HEK293 (cell line): ENCODE measurements around the gene SOX6.

Experiments
- CTCF ChIA-PET: fragments of 350-600 bp; formaldehyde crosslinking; extraction: SDS; loops from one replicate; lab custom pipeline; 2021; ENCODE audit warnings: antibody characterized with exemption; lab: Yijun Ruan, JAX
- POLR2A ChIA-PET: fragments of 300-600 bp; formaldehyde crosslinking; extraction: SDS; loops from one replicate; lab custom pipeline; 2020; ENCODE audit warnings: antibody characterized with exemption, inconsistent platforms; lab: Yijun Ruan, JAX
- H3K27ac ChIP-seq: fragments of 200-500 bp; sonication (Bioruptor generic); 2 replicates; pipeline ENCODE4 v1.5.1; 2014; ENCODE audit warnings: low read depth, low read length, control low read depth, inconsistent platforms; ENCODE audit errors: extremely low read depth
- H3K36me3 ChIP-seq, 2 experiments: fragments of 200-500 bp in 1 of 2; sonication (Bioruptor generic) in 1 of 2; 1 replicate in 1 of 2; 2 replicates in 1 of 2; pipeline ENCODE4 v1.5.1; 2014 to 2017; ENCODE audit warnings: inconsistent platforms in 2 of 2, low read length in 2 of 2; ENCODE audit not compliant: control insufficient read depth in 2 of 2, insufficient read depth in 1 of 2
- H3K4me1 ChIP-seq: fragments of 200-500 bp; sonication (Bioruptor generic); 2 replicates; pipeline ENCODE4 v1.5.1; 2014; ENCODE audit warnings: mild to moderate bottlenecking, low read length, inconsistent platforms; ENCODE audit not compliant: control insufficient read depth, insufficient read depth
- H3K4me3 ChIP-seq: 2 replicates; pipeline ENCODE4 v1.5.1; 2011; ENCODE audit warnings: low read depth, mild to moderate bottlenecking, control low read depth, low read length, moderate library complexity
- H3K9me3 ChIP-seq: fragments of 200-500 bp; sonication (Bioruptor generic); 2 replicates; pipeline ENCODE4 v1.5.1; 2014; ENCODE audit warnings: low read depth, low read length, inconsistent platforms; ENCODE audit not compliant: control insufficient read depth, insufficient read depth
- BCL11A ChIP-seq: fragments of 450-650 bp; formaldehyde crosslinking; IDR thresholded peaks from 2 replicates; pipeline ENCODE4 v1.5.1; 2016; ENCODE audit warnings: low read depth, missing biosample characterization, missing genetic modification characterization
- BCL11B ChIP-seq: fragments of 450-650 bp; formaldehyde crosslinking; IDR thresholded peaks from 2 replicates; pipeline ENCODE4 v1.5.1; 2016; ENCODE audit warnings: low read depth, missing biosample characterization, missing genetic modification characterization
- EGR2 ChIP-seq: fragments of 450-650 bp; formaldehyde crosslinking; IDR thresholded peaks from 2 replicates; pipeline ENCODE4 v1.5.1; 2016; ENCODE audit warnings: low read depth, missing biosample characterization, missing genetic modification characterization
- FEZF1 ChIP-seq: fragments of 450-650 bp; formaldehyde crosslinking; IDR thresholded peaks from 2 replicates; pipeline ENCODE4 v1.5.1; 2016; ENCODE audit warnings: missing biosample characterization, missing genetic modification characterization
- HOXD13 ChIP-seq: sonication (generic); formaldehyde crosslinking; IDR thresholded peaks from 2 replicates; pipeline ENCODE4 v1.8.0; 2022; ENCODE audit warnings: missing genetic modification reagents, borderline replicate concordance
- IKZF3 ChIP-seq: fragments of 450-650 bp; IDR thresholded peaks from 2 replicates; pipeline ENCODE4 v1.5.0; 2018; ENCODE audit warnings: missing biosample characterization, mild to moderate bottlenecking, missing genetic modification characterization, moderate library complexity
- OSR2 ChIP-seq: fragments of 450-650 bp; formaldehyde crosslinking; IDR thresholded peaks from 2 replicates; pipeline ENCODE4 v1.5.1; 2016; ENCODE audit warnings: missing biosample characterization, missing genetic modification characterization
- SP7 ChIP-seq: fragments of 450-650 bp; formaldehyde crosslinking; IDR thresholded peaks from 2 replicates; pipeline ENCODE4 v1.5.1; 2016; ENCODE audit warnings: missing biosample characterization, missing genetic modification characterization
- TRIM28 ChIP-seq: IDR thresholded peaks from 2 replicates; pipeline ENCODE4 v1.6.1; 2011; ENCODE audit warnings: low read length, control low read depth, borderline replicate concordance
- ZNF121 ChIP-seq: fragments of 450-650 bp; formaldehyde crosslinking; IDR thresholded peaks from 2 replicates; pipeline ENCODE4 v1.5.1; 2016; ENCODE audit warnings: missing biosample characterization, missing genetic modification characterization
- ZNF24 ChIP-seq: fragments of 450-650 bp; formaldehyde crosslinking; IDR thresholded peaks from 2 replicates; pipeline ENCODE4 v1.5.1; 2016; ENCODE audit warnings: missing biosample characterization, missing genetic modification characterization
- ZNF335 ChIP-seq: fragments of 450-650 bp; formaldehyde crosslinking; conservative IDR thresholded peaks from 2 replicates; pipeline ENCODE4 v1.5.1; 2016; ENCODE audit warnings: missing biosample characterization, missing genetic modification characterization
- ZNF366 ChIP-seq: fragments of 450-650 bp; formaldehyde crosslinking; conservative IDR thresholded peaks from 2 replicates; pipeline ENCODE4 v1.5.1; 2016; ENCODE audit warnings: missing biosample characterization, missing genetic modification characterization
- ZNF610 ChIP-seq: fragments of 450-650 bp; formaldehyde crosslinking; IDR thresholded peaks from 2 replicates; pipeline ENCODE4 v1.5.1; 2016; ENCODE audit warnings: missing biosample characterization, missing genetic modification characterization, borderline replicate concordance
- ZNF843 ChIP-seq: fragments of 450-650 bp; formaldehyde crosslinking; IDR thresholded peaks from 2 replicates; pipeline ENCODE4 v1.5.1; 2016; ENCODE audit warnings: missing biosample characterization, missing genetic modification characterization
- TF ChIP-seq, protein P1 (sequence below): fragments of 450-650 bp; IDR thresholded peaks from 2 replicates; pipeline ENCODE4 v1.5.1; 2018; ENCODE audit warnings: missing biosample characterization, mild to moderate bottlenecking, missing genetic modification characterization
- TF ChIP-seq, protein P2 (sequence below): sonication (generic); formaldehyde crosslinking; IDR thresholded peaks from 2 replicates; pipeline ENCODE4 v1.8.1; 2022; ENCODE audit warnings: mild to moderate bottlenecking, moderate library complexity, missing genetic modification reagents
- TF ChIP-seq, protein P3 (sequence below): fragments of 450-650 bp; formaldehyde crosslinking; IDR thresholded peaks from 2 replicates; pipeline ENCODE4 v1.5.1; 2016; ENCODE audit warnings: missing biosample characterization, missing genetic modification characterization, borderline replicate concordance
- TF ChIP-seq, protein P4 (sequence below): fragments of 450-650 bp; formaldehyde crosslinking; IDR thresholded peaks from 2 replicates; pipeline ENCODE4; 2016; ENCODE audit warnings: missing biosample characterization, missing genetic modification characterization
- TF ChIP-seq, protein P5 (sequence below): fragments of 450-650 bp; formaldehyde crosslinking; IDR thresholded peaks from 2 replicates; pipeline ENCODE4 v1.5.1; 2017; ENCODE audit warnings: missing biosample characterization, missing genetic modification characterization

Gene SOX6

DNA sequence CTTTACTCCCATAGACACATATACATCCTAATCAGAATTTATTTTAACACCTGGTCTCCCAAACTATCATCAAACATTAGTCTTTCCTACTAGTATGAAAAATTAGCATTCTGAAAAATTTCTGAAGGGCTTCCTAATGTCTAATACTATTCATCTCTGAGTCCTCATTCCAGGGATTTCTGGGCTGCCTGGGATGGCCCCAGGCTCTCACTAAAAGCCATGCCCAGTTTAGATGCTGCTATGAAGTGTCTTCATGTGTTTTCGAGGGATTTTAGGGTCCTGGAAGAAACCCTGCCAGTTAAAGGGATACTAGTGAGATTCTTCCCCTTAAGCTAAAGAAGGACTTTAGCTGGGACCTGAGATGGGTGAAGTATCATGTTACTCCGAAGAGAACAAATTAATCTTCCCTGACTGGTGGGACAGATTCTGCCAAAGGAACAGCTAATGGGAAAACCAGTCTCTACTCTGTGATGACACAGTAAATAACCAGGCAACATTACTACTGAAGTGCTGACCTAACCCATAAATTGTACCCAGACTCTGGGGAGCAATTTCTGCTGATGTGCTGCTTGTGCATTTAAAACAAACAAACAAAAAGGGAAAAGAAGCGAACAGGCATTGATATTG is 342.6 kb downstream of the SOX6 start:
- Histone ChIP-seq H3K27ac (no peak overlapping the region), H3K9me3 (no peaks in the 10 kb centered on the region), H3K36me3 (no peaks in the 10 kb centered on the region), H3K4me1 (no peaks in the 10 kb centered on the region), H3K4me3 (no peak overlapping the region)
- POLR2A ChIA-PET: no interaction called here
- TF ChIP-seq ZNF843 (0 out of 2 replicates have a peak, but pooled peaks have one; percentile 36), ZNF366 (tag by site-specific recombination) (no peak), SP7 (tag by site-specific recombination) (peak; percentile 55; the same call in 1 of the 2 replicates), OSR2 (tag by site-specific recombination) (peak; percentile 50), ZNF335 (tag by site-specific recombination) (0 out of 2 replicates have a peak, but pooled peaks have one; percentile 21), TRIM28 (peak; percentile 24; the same call in 1 of the 2 replicates), BCL11B (no peak), IKZF3 (tag by site-specific recombination) (peak; percentile 30; the same call in 1 of the 2 replicates), FEZF1 (tag by site-specific recombination) (peak; percentile 85)
- TF ChIP-seq, protein P1, sequence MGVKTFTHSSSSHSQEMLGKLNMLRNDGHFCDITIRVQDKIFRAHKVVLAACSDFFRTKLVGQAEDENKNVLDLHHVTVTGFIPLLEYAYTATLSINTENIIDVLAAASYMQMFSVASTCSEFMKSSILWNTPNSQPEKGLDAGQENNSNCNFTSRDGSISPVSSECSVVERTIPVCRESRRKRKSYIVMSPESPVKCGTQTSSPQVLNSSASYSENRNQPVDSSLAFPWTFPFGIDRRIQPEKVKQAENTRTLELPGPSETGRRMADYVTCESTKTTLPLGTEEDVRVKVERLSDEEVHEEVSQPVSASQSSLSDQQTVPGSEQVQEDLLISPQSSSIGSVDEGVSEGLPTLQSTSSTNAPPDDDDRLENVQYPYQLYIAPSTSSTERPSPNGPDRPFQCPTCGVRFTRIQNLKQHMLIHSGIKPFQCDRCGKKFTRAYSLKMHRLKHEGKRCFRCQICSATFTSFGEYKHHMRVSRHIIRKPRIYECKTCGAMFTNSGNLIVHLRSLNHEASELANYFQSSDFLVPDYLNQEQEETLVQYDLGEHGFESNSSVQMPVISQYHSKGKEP (tag by site-specific recombination): peak; percentile 33; the same call in 1 of the 2 replicates
- CTCF ChIA-PET: no interaction called here

DNA sequence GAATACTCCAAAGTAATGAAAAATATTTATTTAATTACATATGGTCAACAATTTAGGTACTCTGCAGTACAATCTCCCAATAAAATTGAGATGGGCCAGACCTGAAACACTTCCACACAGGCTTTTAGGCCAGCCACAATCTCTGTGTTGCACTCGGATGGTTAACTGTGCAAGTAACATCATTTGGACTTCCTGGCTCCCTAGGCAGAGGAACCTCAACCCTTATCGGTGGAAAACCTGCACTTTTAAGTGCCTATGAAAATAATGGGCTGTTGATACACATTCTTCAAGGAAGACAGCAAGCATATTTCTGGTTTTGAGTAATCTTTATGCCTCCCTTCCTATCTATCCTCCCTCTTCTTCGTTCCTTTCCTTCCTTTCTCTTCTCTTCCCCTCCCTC is 343.1 kb downstream of the SOX6 start:
- H3K9me3 ChIP-seq: no peaks in the 10 kb centered on the region
- H3K36me3 ChIP-seq: no peaks in the 10 kb centered on the region
- H3K4me1 ChIP-seq: no peaks in the 10 kb centered on the region
- POLR2A ChIA-PET: no interaction called here
- TF ChIP-seq EGR2 (tag by site-specific recombination) (no peak), BCL11A (tag by site-specific recombination) (no peak), ZNF24 (tag by site-specific recombination) (no peak), HOXD13 (CRISPR knock-in tag) (no peak), ZNF610 (no peak), ZNF121 (tag by site-specific recombination) (no peak)
- TF ChIP-seq, protein P2, sequence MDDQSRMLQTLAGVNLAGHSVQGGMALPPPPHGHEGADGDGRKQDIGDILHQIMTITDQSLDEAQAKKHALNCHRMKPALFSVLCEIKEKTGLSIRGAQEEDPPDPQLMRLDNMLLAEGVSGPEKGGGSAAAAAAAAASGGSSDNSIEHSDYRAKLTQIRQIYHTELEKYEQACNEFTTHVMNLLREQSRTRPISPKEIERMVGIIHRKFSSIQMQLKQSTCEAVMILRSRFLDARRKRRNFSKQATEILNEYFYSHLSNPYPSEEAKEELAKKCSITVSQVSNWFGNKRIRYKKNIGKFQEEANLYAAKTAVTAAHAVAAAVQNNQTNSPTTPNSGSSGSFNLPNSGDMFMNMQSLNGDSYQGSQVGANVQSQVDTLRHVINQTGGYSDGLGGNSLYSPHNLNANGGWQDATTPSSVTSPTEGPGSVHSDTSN: no peak
- TF ChIP-seq, protein P3, sequence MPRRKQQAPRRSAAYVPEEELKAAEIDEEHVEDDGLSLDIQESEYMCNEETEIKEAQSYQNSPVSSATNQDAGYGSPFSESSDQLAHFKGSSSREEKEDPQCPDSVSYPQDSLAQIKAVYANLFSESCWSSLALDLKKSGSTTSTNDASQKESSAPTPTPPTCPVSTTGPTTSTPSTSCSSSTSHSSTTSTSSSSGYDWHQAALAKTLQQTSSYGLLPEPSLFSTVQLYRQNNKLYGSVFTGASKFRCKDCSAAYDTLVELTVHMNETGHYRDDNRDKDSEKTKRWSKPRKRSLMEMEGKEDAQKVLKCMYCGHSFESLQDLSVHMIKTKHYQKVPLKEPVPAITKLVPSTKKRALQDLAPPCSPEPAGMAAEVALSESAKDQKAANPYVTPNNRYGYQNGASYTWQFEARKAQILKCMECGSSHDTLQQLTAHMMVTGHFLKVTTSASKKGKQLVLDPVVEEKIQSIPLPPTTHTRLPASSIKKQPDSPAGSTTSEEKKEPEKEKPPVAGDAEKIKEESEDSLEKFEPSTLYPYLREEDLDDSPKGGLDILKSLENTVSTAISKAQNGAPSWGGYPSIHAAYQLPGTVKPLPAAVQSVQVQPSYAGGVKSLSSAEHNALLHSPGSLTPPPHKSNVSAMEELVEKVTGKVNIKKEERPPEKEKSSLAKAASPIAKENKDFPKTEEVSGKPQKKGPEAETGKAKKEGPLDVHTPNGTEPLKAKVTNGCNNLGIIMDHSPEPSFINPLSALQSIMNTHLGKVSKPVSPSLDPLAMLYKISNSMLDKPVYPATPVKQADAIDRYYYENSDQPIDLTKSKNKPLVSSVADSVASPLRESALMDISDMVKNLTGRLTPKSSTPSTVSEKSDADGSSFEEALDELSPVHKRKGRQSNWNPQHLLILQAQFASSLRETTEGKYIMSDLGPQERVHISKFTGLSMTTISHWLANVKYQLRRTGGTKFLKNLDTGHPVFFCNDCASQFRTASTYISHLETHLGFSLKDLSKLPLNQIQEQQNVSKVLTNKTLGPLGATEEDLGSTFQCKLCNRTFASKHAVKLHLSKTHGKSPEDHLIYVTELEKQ (tag by site-specific recombination): no peak
- TF ChIP-seq, protein P4, sequence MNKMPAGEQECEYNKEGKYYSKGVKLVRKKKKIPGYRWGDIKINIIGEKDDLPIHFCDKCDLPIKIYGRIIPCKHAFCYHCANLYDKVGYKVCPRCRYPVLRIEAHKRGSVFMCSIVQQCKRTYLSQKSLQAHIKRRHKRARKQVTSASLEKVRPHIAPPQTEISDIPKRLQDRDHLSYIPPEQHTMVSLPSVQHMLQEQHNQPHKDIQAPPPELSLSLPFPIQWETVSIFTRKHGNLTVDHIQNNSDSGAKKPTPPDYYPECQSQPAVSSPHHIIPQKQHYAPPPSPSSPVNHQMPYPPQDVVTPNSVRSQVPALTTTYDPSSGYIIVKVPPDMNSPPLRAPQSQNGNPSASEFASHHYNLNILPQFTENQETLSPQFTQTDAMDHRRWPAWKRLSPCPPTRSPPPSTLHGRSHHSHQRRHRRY (tag by site-specific recombination): no peak
- TF ChIP-seq, protein P5, sequence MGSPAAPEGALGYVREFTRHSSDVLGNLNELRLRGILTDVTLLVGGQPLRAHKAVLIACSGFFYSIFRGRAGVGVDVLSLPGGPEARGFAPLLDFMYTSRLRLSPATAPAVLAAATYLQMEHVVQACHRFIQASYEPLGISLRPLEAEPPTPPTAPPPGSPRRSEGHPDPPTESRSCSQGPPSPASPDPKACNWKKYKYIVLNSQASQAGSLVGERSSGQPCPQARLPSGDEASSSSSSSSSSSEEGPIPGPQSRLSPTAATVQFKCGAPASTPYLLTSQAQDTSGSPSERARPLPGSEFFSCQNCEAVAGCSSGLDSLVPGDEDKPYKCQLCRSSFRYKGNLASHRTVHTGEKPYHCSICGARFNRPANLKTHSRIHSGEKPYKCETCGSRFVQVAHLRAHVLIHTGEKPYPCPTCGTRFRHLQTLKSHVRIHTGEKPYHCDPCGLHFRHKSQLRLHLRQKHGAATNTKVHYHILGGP (tag by site-specific recombination): no peak
- no peak overlapping the region for H3K4me3 ChIP-seq
- CTCF ChIA-PET: no interaction called here
- H3K27ac ChIP-seq: no peak overlapping the region
